Neural progenitor cell (in vitro differentiated cells): Measurements from ENCODE around the gene ZBTB49. TPM values are rescaled to one million over a fixed set of nuclear protein-coding genes. Genes with fewer than 3 reads are reported as not detected.

Source experiments
- DNase-seq: peaks from one replicate; pipeline ENCODE4 v3.0.0-alpha.2; 2016; ENCODE audit warnings: low spot score
- H2AFZ ChIP-seq: fragments of 200-600 bp; sonication (generic); replicated peaks from 2 replicates; pipeline ENCODE4 v1.6.1; 2016; ENCODE audit warnings: antibody characterized with exemption
- H3F3A ChIP-seq: fragments of 200-600 bp; sonication (generic); 2 replicates; pipeline ENCODE4 v1.6.1; 2016; ENCODE audit warnings: antibody characterized with exemption, low read depth
- H3K27ac ChIP-seq: fragments of 200-600 bp; sonication (generic); 2 replicates; pipeline ENCODE4 v1.5.1; 2016; ENCODE audit warnings: mild to moderate bottlenecking
- H3K27me3 ChIP-seq: fragments of 200-600 bp; sonication (generic); 2 replicates; pipeline ENCODE4 v1.6.1; 2016; ENCODE audit warnings: mild to moderate bottlenecking, moderate library complexity
- H3K36me3 ChIP-seq: fragments of 200-600 bp; sonication (generic); 2 replicates; pipeline ENCODE4 v1.5.1; 2016
- H3K4me1 ChIP-seq: fragments of 200-600 bp; sonication (generic); 2 replicates; pipeline ENCODE4 v1.6.1; 2016; ENCODE audit warnings: mixed run types
- H3K4me2 ChIP-seq: fragments of 200-600 bp; sonication (generic); 2 replicates; pipeline ENCODE4 v1.6.1; 2016
- H3K4me3 ChIP-seq: fragments of 200-600 bp; sonication (generic); 2 replicates; pipeline ENCODE4 v1.5.1; 2016
- H3K79me2 ChIP-seq: fragments of 200-600 bp; sonication (generic); 2 replicates; pipeline ENCODE4 v1.6.1; 2016; ENCODE audit warnings: low read depth
- H3K9ac ChIP-seq: fragments of 200-600 bp; sonication (generic); 2 replicates; pipeline ENCODE4 v1.6.1; 2016
- H3K9me3 ChIP-seq: fragments of 200-600 bp; sonication (generic); 2 replicates; pipeline ENCODE4 v1.5.1; 2016; ENCODE audit warnings: low read depth
- H4K20me1 ChIP-seq: fragments of 200-600 bp; sonication (generic); 2 replicates; pipeline ENCODE4 v1.6.1; 2016; ENCODE audit warnings: low read depth
- H3K27ac Mint-ChIP-seq: 3 replicates; pipeline ENCODE4 v1.8.0; 2021; ENCODE audit warnings: mixed read lengths
- H3K27me3 Mint-ChIP-seq: 2 replicates; pipeline ENCODE4 v1.8.0; 2022; ENCODE audit warnings: low read depth, mild to moderate bottlenecking, inconsistent platforms, moderate library complexity, mixed read lengths; ENCODE audit not compliant: insufficient read depth
- H3K36me3 Mint-ChIP-seq: 3 replicates; pipeline ENCODE4 v1.8.0; 2021; ENCODE audit warnings: mixed read lengths
- H3K4me1 Mint-ChIP-seq: 3 replicates; pipeline ENCODE4 v1.8.0; 2021; ENCODE audit warnings: mixed read lengths
- H3K4me3 Mint-ChIP-seq: 3 replicates; pipeline ENCODE4 v1.8.0; 2021; ENCODE audit warnings: mild to moderate bottlenecking, moderate library complexity, mixed read lengths
- H3K9me3 Mint-ChIP-seq: 3 replicates; pipeline ENCODE4 v1.8.0; 2020; ENCODE audit warnings: mixed read lengths
- CTCF ChIP-seq: fragments of 200-600 bp; sonication (generic); IDR thresholded peaks from 2 replicates; pipeline ENCODE4 v1.5.1; 2017; ENCODE audit warnings: antibody characterized with exemption, mild to moderate bottlenecking
- EZH2 ChIP-seq: fragments of 200-600 bp; sonication (generic); IDR thresholded peaks from 2 replicates; pipeline ENCODE4 v1.6.1; 2017; ENCODE audit warnings: antibody characterized with exemption, mild to moderate bottlenecking, moderate library complexity
- EZH2phosphoT487 ChIP-seq: fragments of 200-600 bp; sonication (generic); IDR thresholded peaks from 2 replicates; pipeline ENCODE4 v1.6.1; 2017; ENCODE audit warnings: antibody characterized with exemption
- total RNA-seq: library from RNA; depleted of rRNA; stranded (reverse); fragments of >200 nt; gene quantifications from 2 replicates; pipeline ENCODE4 v1.2.3, GENCODE V29; 2015; ENCODE audit warnings: low replicate concordance

Gene ZBTB49
- total RNA-seq, 1 donor from 2014 or later: 20.2 TPM

- Histone ChIP-seq H3K27me3 (no peaks in the 10 kb centered on the region), H3K4me2 (no peak overlapping the region), H3K9ac (no peak overlapping the region), H3K79me2 (no peaks in the 10 kb centered on the region), H2AFZ (no peak overlapping the region), H3K27ac (no peak overlapping the region), H3K9me3 (no peaks in the 10 kb centered on the region), H3K4me1 (no peaks in the 10 kb centered on the region), H4K20me1 (no peaks in the 10 kb centered on the region), H3K36me3 (no peaks in the 10 kb centered on the region), H3K4me3 (no peak overlapping the region), H3F3A (peaks cover under 1% of the 10 kb centered on the region)
- DNase-seq: no peak
- TF ChIP-seq EZH2phosphoT487 (no peak), EZH2 (no peak), CTCF (no peak)
- H3K4me1 Mint-ChIP-seq: peaks cover 26% of the 10 kb centered on the region
- peaks cover 34% of the 10 kb centered on the region for H3K27me3 Mint-ChIP-seq
- H3K9me3 Mint-ChIP-seq: peaks cover 16% of the 10 kb centered on the region
- H3K36me3 Mint-ChIP-seq: no peaks in the 10 kb centered on the region
- H3K27ac Mint-ChIP-seq: no peak overlapping the region
- no peak overlapping the region for H3K4me3 Mint-ChIP-seq
Measured at GRCh38 chr4:4364061-4364460, 74.0 kb downstream of the ZBTB49 start.

GRCh38 chr4:4364486-4365208 lies 74.6 kb downstream of the ZBTB49 start:
- no peaks in the 10 kb centered on the region for H3K36me3 Mint-ChIP-seq
- Histone ChIP-seq H3K36me3 (no peaks in the 10 kb centered on the region), H3K9ac (no peak overlapping the region), H3K9me3 (no peaks in the 10 kb centered on the region), H3F3A (no peaks in the 10 kb centered on the region), H3K4me3 (no peak overlapping the region), H2AFZ (no peak overlapping the region), H3K27me3 (no peaks in the 10 kb centered on the region), H4K20me1 (no peaks in the 10 kb centered on the region), H3K27ac (no peak overlapping the region), H3K4me1 (no peaks in the 10 kb centered on the region), H3K79me2 (no peaks in the 10 kb centered on the region), H3K4me2 (no peak overlapping the region)
- peaks cover 36% of the 10 kb centered on the region for H3K27me3 Mint-ChIP-seq
- H3K4me3 Mint-ChIP-seq: no peak overlapping the region
- TF ChIP-seq EZH2 (no peak), EZH2phosphoT487 (no peak)
- peak overlapping the region; percentile 23 for H3K27ac Mint-ChIP-seq
- peaks cover 18% of the 10 kb centered on the region for H3K9me3 Mint-ChIP-seq
- DNase-seq: no peak
- peaks cover 25% of the 10 kb centered on the region for H3K4me1 Mint-ChIP-seq

- H3K9ac ChIP-seq: no peak overlapping the region
- no peak for DNase-seq
- TF ChIP-seq CTCF: no peak
- TF ChIP-seq EZH2phosphoT487: no peak
- TF ChIP-seq EZH2: no peak
- H3K4me3 ChIP-seq: no peak overlapping the region
- no peaks in the 10 kb centered on the region for H4K20me1 ChIP-seq
- H3K36me3 ChIP-seq: no peaks in the 10 kb centered on the region
- Mint-ChIP-seq H3K9me3 (peaks cover 16% of the 10 kb centered on the region), H3K27ac (no peak overlapping the region), H3K36me3 (no peaks in the 10 kb centered on the region), H3K27me3 (peaks cover 28% of the 10 kb centered on the region), H3K4me3 (no peak overlapping the region), H3K4me1 (peaks cover 12% of the 10 kb centered on the region)
- H2AFZ ChIP-seq: no peak overlapping the region
- no peak overlapping the region for H3K27ac ChIP-seq
- H3K4me1 ChIP-seq: no peaks in the 10 kb centered on the region
- no peak overlapping the region for H3K4me2 ChIP-seq
- no peaks in the 10 kb centered on the region for H3K79me2 ChIP-seq
- no peaks in the 10 kb centered on the region for H3F3A ChIP-seq
- H3K27me3 ChIP-seq: no peaks in the 10 kb centered on the region
- H3K9me3 ChIP-seq: no peaks in the 10 kb centered on the region
Measured at GRCh38 chr4:4368809-4369580, 78.9 kb downstream of the ZBTB49 start.

Other genes with a start within 250 kb of the ZBTB49 start
- gene OTOP1, start 63.3 kb upstream of the ZBTB49 start, total RNA-seq: not detected in 2 replicates
- 61.3 and 89.3 TPM in 2 replicates for gene TMEM128, start 42.0 kb upstream of the ZBTB49 start, total RNA-seq
- 22.1 and 49.0 TPM in 2 replicates for gene LYAR, start 97 bp upstream of the ZBTB49 start, total RNA-seq
- gene NSG1, start 96.9 kb downstream of the ZBTB49 start, total RNA-seq: 17.9 and 41.6 TPM in 2 replicates